ENCODE data around the gene CLEC3B. TPM values are rescaled to one million over a fixed set of nuclear protein-coding genes. Genes with fewer than 3 reads are reported as not detected.

The CLEC3B gene
- total and polyA plus RNA-seq, 10 of the 15 experiments (the other 5 are each of a cell fraction or from before 2014, with no cell fraction given): 0.23 TPM; not detected in 9

- Histone ChIP-seq H3K4me1 (ENCODE audit: control insufficient read depth, insufficient read depth, low read length) (no peaks in the 10 kb centered on the region), H3K27ac (ENCODE audit: control insufficient read depth, insufficient read depth) (no peak overlapping the region), H3K36me3 (ENCODE audit: control insufficient read depth in 2 of 2, insufficient read depth in 2 of 2, low read length in 1 of 2) (no peaks in the 10 kb centered on the region), H3K4me2 (ENCODE audit: control insufficient read depth, insufficient read depth) (no peak overlapping the region), H3K79me2 (ENCODE audit: control insufficient read depth, insufficient read depth, low read length) (no peaks in the 10 kb centered on the region), H3K4me3 (no peak overlapping the region), H3K9ac (ENCODE audit: control insufficient read depth, insufficient read depth, low read length) (no peak overlapping the region), H4K20me1 (ENCODE audit: control insufficient read depth, insufficient read depth) (no peaks in the 10 kb centered on the region), H3K27me3 (replicated peaks in 1 of 2; ENCODE audit: control insufficient read depth in 2 of 2, insufficient read depth in 2 of 2, low read length in 1 of 2) (no peaks in the 10 kb centered on the region), H2AFZ (ENCODE audit: control insufficient read depth, low read depth, low read length) (no peak overlapping the region), H3K9me3 (replicated peaks; ENCODE audit: control insufficient read depth, insufficient read depth, low read length) (no peaks in the 10 kb centered on the region)
- intact Hi-C loops (cut with micrococcal nuclease; ENCODE audit: unreplicated experiment): no loop called here
- ChIA-PET CTCF (interaction anchor here (0.5 to 1.4 kb wide), 5 partner anchors 11 to 131 kb away, joined by 3 to 4 read pairs (median 3); no protein-coding TSS in a partner anchor), RAD21 (ENCODE audit: unreplicated experiment) (interaction anchor here (0.7 to 1.1 kb wide), 3 partner anchors 37 to 254 kb away, joined by 3 read pairs; no protein-coding TSS in a partner anchor), SMC1A (ENCODE audit: uncharacterized antibody, unreplicated experiment) (interaction anchor here (0.6 to 1.5 kb wide), 4 partner anchors 19 to 44 kb away, joined by 3 to 5 read pairs (median 3); no protein-coding TSS in a partner anchor), POLR2A (interaction anchor here (1.4 kb wide), 1 partner anchor 13 kb away, joined by 4 read pairs; no protein-coding TSS in a partner anchor)
- FAIRE-seq: no peak
- BruUV-seq (replicated peaks): no TSS peak
- peak; percentile 11 for TF ChIP-seq PBX3 (IDR thresholded peaks at IDR 0.05; ENCODE audit: insufficient replicate concordance, low read depth, low read length)
- TF ChIP-seq, protein P1, sequence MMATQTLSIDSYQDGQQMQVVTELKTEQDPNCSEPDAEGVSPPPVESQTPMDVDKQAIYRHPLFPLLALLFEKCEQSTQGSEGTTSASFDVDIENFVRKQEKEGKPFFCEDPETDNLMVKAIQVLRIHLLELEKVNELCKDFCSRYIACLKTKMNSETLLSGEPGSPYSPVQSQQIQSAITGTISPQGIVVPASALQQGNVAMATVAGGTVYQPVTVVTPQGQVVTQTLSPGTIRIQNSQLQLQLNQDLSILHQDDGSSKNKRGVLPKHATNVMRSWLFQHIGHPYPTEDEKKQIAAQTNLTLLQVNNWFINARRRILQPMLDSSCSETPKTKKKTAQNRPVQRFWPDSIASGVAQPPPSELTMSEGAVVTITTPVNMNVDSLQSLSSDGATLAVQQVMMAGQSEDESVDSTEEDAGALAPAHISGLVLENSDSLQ (IDR thresholded peaks at IDR 0.05): peak; percentile 45; the same call in 1 of the 2 replicates
- TF ChIP-seq, protein P2, sequence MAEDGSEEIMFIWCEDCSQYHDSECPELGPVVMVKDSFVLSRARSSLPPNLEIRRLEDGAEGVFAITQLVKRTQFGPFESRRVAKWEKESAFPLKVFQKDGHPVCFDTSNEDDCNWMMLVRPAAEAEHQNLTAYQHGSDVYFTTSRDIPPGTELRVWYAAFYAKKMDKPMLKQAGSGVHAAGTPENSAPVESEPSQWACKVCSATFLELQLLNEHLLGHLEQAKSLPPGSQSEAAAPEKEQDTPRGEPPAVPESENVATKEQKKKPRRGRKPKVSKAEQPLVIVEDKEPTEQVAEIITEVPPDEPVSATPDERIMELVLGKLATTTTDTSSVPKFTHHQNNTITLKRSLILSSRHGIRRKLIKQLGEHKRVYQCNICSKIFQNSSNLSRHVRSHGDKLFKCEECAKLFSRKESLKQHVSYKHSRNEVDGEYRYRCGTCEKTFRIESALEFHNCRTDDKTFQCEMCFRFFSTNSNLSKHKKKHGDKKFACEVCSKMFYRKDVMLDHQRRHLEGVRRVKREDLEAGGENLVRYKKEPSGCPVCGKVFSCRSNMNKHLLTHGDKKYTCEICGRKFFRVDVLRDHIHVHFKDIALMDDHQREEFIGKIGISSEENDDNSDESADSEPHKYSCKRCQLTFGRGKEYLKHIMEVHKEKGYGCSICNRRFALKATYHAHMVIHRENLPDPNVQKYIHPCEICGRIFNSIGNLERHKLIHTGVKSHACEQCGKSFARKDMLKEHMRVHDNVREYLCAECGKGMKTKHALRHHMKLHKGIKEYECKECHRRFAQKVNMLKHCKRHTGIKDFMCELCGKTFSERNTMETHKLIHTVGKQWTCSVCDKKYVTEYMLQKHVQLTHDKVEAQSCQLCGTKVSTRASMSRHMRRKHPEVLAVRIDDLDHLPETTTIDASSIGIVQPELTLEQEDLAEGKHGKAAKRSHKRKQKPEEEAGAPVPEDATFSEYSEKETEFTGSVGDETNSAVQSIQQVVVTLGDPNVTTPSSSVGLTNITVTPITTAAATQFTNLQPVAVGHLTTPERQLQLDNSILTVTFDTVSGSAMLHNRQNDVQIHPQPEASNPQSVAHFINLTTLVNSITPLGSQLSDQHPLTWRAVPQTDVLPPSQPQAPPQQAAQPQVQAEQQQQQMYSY (CRISPR knock-in tag; IDR thresholded peaks at IDR 0.05): no peak
- DNase-seq (ENCODE audit: low read depth, low spot score): no peak
- no peak; the same call in 2 of the 3 replicates for ATAC-seq
- in situ Hi-C loops (cut with MboI): no loop called here
- 3% methylated on average over 8 of the region's 8 CpGs for WGBS (ENCODE audit: insufficient coverage, insufficient replicate concordance, low lambda C conversion rate, missing lambda C conversion rate)
Measured at GRCh38 chr3:45078910-45079522, 52.9 kb downstream of the CLEC3B start.
